ENCODE results near the gene DSCAM.

Gene DSCAM

GRCh38 chr21:40134731-40135492, 712.0 kb downstream of the DSCAM start:
- DNase-seq (ENCODE audit: low read depth in 2 of 2): no peak

DNA sequence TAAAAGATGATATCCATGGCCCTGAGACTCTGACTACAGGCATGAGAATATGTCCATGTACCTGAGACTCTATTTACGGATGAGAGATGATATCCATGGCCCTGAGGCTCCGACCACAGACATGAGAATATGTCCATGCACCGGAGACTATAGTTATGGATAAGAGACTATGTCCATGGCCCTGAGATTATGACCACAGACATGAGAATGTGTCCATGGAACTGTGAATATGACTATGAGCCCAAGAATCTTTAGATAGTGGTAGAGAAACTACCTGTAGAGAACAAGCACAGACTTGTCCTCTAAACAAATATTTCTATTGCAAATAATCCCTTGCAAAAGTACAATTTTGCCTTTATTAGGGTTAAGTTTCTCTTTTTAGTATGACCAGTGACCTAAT, 716.5 kb downstream of the DSCAM start:
- DNase-seq (ENCODE audit: low read depth in 2 of 2): no peak

DNA sequence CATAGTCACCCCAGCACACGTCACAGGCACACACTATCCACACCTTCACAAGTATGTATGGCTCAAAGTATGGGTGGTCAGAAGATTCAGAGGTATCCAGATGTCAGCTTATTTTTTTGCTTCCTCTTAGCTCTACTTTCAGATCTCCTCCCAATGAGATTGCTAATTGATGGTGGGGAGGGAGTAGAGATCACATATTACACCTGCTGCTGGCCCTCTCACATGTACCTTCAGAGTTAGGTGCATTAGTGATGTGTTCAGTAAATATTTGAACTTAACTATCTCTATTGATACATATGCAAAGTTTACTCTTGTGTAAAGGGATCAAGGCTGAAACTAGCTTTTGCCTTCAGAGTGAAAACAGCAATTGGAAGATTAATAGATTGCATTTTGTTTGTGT, 717.1 kb downstream of the DSCAM start:
- no peak for DNase-seq (ENCODE audit: low read depth in 2 of 2)

DNA sequence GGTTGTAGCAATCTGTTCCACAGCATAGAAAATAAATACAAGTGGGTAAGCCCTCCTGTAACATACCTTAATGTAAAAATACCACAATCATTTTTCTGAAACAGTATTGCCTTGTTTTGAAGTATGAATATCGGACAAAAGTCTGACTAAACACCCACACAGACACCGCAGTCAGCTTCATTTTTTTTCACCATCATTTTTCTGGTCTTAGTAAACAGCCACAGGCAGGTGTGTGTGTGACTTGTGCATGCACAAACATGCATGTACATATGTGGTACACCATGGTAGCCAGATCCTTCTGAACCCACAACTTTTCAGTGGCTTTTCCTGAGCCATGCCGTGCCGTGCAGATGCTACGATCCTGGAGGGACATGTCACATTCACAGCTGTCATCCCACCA, 718.1 kb downstream of the DSCAM start:
- no peak for DNase-seq (ENCODE audit: low read depth in 2 of 2)

DNA sequence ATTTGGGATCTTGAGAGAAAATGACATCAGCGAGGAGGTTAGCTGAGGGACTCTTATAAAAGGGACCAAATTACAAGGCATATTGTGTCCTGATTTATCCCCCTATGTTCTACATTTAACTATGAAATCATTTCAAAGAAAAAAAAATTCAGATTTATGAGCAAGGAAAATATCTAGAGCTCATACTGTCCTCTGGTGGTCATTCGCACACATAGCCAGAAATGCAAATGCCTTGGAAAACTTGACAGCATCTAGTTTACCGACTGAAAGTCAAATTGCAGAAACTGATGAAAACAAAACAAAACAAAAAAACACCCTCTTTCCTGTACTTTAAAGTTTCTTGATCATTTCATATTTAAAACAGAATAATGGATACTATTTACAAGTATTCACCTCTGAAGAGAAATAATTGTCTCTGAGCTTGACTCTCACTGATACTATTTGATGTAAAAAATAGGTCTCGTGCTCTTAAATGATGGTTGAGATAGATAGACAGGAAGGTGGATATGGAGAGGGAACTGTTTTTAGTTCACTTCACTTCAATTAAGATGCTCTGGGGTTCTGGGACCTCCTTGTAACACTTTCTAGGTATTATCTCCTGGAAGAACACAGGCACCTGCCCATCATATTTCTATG, 725.9 kb downstream of the DSCAM start:
- DNase-seq (ENCODE audit: low read depth in 2 of 2): no peak

DNA sequence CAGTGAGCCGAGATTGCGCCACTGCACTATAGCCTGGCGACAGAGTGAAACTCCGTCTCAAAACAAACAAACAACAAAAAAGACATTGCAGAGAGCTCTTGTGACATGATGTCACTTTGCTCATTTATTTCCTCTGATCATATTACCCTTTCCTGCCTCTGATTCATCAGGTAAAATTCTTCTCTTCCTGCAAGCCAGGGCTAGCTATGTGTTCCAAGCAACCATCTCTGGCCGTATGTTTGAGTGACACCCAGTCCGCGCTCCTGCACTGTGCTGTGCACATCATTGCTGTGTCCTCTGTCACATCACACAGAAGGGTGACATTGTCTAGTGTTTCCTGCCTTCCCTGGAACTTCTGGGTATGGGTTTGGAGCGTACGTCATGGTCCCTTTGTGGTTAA, 728.4 kb downstream of the DSCAM start:
- no peak for DNase-seq (ENCODE audit: low read depth in 2 of 2)

DNA sequence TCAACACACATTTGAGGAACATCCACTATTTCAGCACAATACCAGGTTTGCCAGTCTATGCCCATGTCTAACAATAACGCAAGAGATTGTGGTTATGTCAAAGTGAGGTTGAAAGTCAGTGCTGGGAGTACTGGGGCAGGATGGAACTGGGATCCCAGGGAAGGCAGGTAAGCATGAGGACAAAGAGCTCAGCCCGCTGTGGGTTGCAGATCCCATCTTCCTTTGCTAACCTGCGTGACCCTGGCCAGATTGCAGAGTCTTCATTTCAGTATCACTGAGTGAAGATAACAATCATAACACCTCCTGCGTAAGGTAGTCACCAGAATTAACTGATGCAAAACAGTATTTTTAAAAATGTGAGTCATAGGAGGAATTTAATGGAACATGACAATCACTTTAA, 729.7 kb downstream of the DSCAM start:
- no peak for DNase-seq (ENCODE audit: low read depth in 2 of 2)

GRCh38 chr21:40115775-40116174, 731.2 kb downstream of the DSCAM start:
- no peak for DNase-seq (ENCODE audit: low read depth in 2 of 2)

DNA sequence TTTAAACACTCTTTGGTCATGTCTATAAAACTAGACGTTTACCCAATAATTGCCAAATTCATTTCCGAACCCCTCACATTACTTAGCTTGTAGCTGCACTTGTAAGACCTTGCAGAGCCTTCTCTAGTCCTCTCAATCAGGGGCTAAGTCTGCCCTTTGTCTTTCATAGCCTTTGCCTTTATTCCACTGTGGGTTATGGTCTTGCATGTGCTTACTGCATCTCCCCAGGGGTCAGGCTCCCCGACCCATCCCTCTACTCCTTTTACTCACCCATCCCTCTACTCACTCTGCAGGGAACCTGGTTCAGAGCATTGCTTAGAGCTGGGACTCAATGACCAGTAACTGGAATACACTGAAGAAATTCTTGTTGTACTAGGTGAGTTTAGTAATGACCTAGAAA, 744.3 kb downstream of the DSCAM start:
- no peak for DNase-seq (ENCODE audit: low read depth in 2 of 2)

- no peak for DNase-seq (ENCODE audit: low read depth in 2 of 2)
Measured at GRCh38 chr21:40099809-40100208, 747.1 kb downstream of the DSCAM start.

GRCh38 chr21:40095477-40095876, 751.5 kb downstream of the DSCAM start:
- DNase-seq (ENCODE audit: low read depth in 2 of 2): no peak

DNA sequence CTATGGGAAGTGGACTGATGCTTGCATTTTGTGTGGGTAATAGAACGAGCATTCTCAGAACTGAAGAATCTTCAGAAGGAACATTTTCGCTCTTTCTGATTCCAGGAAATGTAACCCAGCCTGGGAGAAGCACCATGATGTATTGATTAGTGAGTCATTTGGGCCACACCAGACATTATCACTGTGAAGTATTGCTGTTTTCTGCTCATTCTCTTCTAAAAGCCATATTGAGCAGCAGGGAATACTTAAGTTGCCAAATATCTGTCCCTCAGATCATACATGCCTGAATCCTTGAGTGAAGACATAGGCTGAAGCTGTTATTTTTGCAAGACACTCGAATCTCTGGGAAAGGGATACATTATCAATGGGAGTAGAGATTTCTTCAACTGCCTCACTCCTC, 766.6 kb downstream of the DSCAM start:
- no peak for DNase-seq (ENCODE audit: low read depth in 2 of 2)

GRCh38 chr21:40074710-40075109, 772.2 kb downstream of the DSCAM start:
- no peak for DNase-seq (ENCODE audit: low read depth in 2 of 2)

GRCh38 chr21:40074198-40074597, 772.8 kb downstream of the DSCAM start:
- DNase-seq (ENCODE audit: low read depth in 2 of 2): no peak

DNA sequence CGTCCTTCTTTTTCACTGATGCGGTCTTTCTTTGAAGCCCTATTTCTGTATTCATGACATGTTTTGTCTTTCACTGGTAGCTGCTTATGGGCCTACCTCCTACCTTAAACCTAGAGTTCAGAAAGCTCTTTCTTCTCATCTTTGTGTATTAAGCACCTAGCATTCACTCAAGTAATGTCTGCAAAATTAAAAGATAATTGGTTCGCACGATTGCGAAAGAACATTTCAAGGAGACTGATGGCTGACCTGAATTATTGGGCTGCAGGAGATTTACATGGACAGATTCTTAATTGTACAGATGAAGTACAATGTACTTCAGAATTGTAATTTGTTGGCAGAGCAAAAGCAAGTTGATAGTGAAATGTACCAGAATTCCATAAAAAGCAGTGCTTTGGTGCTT, 773.3 kb downstream of the DSCAM start:
- no peak for DNase-seq (ENCODE audit: low read depth in 2 of 2)

GRCh38 chr21:40070871-40071270, 776.1 kb downstream of the DSCAM start:
- no peak for DNase-seq (ENCODE audit: low read depth in 2 of 2)

DNA sequence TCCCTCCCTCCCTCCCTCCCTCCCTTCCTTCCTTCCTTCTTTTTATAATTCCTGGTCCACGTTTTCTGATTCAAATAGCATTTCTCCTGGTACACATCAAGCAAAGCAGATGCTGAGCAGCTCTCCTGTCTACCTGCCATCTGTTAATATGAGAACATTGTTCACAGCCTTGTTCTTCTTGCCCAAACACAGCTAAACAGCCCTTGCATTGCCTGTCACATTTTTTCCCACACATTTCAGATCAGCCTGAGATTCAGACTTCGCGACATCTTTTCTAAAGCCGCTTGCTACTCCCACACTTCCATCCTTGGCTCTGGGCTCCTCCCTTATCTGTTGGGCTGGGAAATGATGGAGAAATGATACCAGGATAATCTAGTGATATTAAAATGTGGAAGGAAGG, 779.2 kb downstream of the DSCAM start:
- DNase-seq (ENCODE audit: low read depth in 2 of 2): no peak

DNA sequence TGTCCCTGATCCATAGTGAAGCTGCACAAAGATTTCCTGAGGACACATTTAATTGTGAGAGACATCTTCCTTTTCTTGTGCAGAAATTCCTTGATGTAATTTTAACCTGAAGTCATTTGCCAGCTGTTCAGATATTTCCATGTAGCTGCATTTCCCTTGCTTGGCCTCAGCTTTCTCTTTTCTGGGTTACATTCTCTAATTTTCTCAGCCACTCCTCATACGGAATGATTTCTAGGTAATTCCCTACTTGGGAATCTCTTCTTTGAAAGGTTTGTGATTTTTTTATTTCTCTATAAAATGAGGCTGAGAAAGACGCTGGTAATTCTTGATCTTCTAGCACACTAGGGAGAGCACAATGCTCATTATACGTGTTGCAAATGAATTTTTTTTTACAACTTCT, 780.7 kb downstream of the DSCAM start:
- no peak for DNase-seq (ENCODE audit: low read depth in 2 of 2)

- no peak for DNase-seq (ENCODE audit: low read depth in 2 of 2)
Measured at GRCh38 chr21:40060083-40060677, 786.8 kb downstream of the DSCAM start.

DNA sequence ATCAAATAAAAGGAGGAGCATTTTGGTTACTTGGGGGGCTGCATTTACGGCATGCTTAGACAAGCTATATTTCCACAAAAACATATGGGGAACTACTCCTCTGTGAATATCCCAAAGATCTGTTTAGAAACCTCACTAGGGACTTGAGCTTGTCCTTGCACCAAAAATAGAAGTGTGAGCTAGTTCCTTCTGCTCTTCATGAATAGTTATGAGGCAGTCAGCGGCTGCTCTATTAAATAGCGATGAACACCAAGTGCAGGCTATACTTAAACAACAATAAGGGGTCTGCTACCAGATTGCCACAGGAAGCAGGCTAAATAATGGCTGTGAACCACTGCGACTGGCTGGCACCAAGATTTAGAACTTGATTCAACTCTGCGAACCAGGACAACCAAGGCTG, 789.6 kb downstream of the DSCAM start:
- no peak for DNase-seq (ENCODE audit: low read depth in 2 of 2)

DNA sequence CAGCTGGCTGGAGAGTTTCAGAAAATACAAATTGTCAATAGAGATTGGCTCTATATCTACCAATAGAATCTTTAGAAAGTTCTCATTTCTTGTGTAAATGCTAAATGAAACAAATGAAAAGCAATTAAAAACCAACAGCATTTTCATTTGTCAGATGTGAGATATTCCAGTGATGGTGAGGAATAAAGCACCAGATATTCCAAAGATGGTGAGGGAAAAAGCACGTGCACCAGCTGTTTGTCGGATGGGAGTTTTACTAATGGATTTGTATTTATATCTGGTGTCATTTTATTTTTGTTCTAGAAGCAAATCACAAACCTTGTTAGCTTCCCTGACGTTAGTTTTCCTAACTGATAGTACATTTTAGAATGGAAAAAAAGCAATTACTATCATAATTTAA, 790.9 kb downstream of the DSCAM start:
- DNase-seq (ENCODE audit: low read depth in 2 of 2): no peak

DNA sequence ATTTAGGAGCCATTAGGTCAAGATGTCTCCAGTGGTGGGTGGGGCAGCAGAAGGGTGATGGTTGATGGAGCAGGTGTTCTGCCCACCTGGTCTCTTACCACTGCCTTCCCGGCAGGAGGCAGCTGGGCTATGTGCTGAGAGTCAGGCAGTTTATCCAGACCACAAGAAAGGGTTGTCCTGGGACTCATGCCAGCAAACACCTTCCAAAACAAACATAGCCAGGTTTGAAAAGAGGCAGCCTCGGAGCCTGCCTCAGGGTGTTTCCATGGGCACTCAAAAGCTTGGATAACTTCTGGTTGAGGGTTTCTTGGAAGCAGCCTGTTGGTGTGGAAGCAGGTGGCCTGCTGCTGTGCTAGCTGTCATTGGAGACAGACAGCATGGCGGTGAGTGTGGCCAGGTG, 792.6 kb downstream of the DSCAM start:
- no peak for DNase-seq (ENCODE audit: low read depth in 2 of 2)

DNA sequence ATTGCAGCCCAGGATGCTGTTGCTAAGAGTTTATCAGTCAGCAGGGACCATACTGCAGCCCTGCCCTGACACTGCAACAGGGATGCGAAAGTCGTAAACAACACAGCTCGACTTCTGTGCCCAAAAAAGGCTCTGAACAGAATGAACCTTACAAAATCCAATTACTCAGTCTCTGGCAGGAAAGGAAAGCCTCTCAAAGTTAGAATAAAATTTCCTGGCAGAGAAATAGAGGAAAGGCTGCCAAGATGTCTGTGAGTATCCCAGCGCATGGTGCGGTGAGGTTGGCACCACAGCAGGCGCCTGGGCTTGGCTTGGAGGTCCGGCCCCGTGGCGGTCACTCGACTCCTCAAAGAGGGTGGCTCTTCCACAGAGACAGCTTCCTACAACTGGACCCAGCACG, 794.0 kb downstream of the DSCAM start:
- DNase-seq (ENCODE audit: low read depth in 2 of 2): no peak

Measured in stimulated activated CD8-positive, alpha-beta memory T cell treated with anti-CD3 and anti-CD28 coated beads, Interleukin-7, amount 100 ng/mL, for 4 hours (primary cell).